Dermis microvascular lymphatic vessel endothelial cell (primary cell): ENCODE data around the gene BTF3. TPM values are rescaled to one million over a fixed set of nuclear protein-coding genes. Genes with fewer than 3 reads are reported as not detected.
"Not testable (repeated sequence)": the region's sequence is repeated elsewhere in the genome, so short reads cannot be mapped to it uniquely, and the experiment has no call there.

Source experiments
- DNase-seq, 2 donors: peaks; one replicate each; pipeline versions ENCODE4 v3.0.0 to v3.0.0-alpha.2; 2010; ENCODE audit warnings: low read depth in 2 of 2
- total RNA-seq: library from RNA; depleted of rRNA; stranded (reverse); fragments of >200 nt; gene quantifications from 2 replicates; pipeline ENCODE4 v1.2.1, GENCODE V29; 2014

Gene BTF3
- total RNA-seq, 1 donor from 2014 or later: 206 TPM

DNA sequence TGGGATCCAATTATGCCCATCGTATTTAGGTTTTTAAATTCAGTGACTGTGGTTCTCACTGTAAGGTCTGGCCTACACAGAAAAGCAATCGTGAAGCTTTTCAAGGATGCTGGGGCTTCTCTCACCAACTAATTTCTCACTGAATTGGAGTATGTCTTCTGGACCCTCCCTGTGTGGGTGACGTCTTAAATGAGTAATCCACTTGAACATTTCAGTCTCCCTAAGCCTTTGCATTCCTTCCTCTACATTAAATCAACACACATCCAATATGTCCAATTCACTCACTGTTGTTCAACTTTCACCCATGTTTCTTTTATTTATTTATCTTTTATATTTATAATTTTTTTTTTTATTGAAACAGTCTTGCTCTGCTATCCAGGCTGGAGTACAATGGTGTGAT lies 12.5 kb upstream of the BTF3 start:
- DNase-seq: no peak

DNA sequence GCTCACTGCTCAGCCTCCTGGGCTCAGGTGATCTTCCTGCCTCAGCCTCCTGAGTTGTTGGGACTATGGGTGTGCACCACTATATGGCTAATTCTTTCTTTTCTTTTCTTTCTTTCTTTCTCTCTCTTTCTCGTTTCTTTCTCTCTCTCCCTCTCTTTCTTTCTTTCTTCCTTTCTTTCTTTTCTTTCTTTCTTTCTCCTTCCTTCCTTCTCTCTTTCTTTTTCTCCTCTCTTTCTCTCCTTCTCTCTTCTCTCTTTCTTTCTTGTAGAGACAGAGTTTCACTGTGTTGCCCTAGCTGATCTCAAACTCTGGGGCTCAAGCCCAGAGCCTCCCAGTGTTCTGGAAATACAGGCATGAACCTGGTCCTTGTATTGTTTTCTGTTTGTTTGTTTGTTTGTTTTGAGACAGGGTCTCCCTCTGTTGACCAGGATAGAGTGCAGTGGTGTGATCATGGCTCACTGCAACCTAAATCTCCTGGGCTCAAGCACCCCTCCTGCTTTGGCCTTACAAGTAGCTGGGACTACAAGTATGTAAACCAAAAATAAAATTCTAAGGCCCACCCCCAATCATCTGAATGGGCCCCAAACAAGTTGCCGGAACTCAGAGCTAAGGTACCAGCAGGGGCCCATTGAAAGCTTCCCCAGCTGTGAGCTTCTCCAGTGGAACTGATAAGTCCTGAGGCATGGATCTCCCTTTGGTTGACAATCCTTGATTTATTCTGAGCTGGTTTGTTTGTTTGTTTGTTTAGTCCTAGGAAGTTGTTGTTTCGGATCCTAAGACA lies 11.9 kb upstream of the BTF3 start:
- DNase-seq: no peak

DNA sequence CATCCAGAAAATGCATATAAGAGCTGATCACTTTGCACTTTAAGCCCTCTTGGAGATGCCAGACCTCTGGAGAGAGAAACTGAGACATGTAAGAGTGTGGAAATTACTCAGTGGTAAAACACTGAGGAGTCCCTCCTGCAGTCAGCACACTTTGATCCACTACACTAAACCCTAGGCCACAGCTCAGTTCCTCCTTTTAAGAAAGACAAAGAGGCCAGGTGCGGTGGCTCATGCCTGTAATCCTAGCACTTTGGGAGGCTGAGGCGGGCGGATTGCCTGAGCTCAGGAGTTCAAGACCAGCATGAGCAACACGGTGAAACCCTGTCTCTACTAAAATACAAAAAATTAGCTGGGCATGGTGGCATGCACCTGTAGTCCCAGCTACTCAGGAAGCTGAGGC lies 11.0 kb upstream of the BTF3 start:
- not testable (repeated sequence) for DNase-seq

DNA sequence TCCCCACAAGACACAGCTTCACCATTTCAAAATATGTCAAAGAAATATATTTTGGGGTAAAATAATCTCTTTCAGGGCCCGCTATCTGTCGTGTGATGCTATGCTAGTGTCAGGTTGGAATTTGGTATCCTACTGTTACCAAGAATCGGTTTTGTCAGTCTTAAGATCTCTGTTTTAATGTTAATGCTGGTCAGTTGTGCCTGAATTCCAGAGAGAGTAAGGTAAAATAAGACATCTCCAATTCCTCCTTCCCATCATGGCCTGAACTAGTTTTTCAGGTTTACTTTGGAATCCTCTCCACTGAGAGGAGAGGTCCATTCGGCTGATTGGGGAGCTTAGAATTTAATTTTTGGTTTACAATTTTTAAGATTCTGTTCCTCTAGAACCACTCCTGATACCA lies 10.4 kb upstream of the BTF3 start:
- DNase-seq: no peak

DNA sequence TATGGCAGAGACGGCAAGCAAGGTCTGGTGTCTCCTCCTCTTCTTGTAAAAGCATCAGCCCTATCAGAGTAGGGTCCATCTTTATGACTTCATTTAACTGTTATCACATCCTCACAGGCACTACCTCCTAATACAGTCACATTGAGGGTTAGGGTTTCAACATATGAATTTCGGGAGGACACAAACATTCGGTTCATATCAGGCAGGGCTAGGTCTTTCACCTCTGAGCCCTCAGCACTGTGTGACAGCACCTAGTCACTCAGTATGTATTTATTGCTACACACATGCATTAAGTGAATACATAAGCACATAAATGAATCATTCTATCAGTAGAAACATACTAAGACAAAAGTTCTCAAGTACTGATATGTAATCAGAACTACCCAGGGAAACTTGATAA lies 9.4 kb upstream of the BTF3 start:
- DNase-seq: no peak

DNA sequence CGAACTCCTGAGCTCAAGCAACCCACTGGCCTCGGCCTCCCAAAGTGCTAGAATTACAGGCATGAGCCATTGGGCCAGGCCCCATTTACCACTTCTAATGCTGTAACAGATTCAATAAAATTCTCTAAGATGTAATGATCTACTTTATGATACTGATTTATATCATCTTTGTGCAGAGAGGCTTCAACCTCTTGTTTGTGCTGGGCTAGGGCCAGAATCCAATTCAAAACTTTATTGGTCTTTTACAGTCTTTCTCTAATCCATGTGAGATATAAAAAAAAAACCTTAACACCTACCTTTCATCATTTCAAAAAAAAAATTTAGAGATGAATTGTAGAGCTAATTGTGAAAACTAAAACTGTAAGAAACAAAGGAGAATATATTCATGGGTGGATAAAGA lies 8.2 kb upstream of the BTF3 start:
- DNase-seq: no peak

DNA sequence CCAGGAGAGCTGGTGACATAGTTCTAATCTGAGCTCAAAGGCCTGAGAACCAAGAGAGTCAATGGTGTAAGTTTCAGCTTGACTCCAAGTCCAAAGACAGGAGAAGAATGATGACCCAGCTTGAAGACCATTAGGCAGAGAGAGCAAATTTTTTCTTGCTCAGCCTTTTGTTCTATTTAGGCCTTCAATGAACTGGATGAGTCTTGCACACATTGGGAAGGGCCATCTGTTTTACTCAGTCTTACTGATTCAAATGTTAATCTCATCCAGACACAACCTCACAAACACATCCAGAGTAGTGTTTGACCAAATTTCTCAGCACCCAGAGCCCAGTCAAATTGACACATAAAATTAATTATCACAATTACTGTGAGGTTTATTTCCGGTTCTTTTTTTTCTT lies 7.1 kb upstream of the BTF3 start:
- no peak for DNase-seq

DNA sequence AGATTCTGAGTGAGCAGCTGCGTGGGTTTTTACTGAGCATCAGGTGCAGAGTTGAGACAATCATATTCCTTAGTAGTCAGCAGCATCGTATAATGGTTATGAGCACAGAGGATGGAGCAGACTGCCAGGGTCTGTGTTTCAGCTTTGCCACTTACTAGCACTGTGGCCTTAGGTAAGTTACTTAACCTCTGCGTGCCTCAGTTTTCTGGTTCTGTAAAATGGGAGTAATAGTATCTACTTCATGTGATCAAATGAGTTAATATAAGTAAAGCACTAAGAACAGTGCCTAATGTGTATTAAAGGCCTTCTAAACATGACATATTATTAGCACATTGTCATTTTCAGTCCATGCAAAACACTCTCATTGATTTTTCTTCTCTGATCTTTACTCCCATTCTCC lies 4.8 kb upstream of the BTF3 start:
- no peak for DNase-seq

DNA sequence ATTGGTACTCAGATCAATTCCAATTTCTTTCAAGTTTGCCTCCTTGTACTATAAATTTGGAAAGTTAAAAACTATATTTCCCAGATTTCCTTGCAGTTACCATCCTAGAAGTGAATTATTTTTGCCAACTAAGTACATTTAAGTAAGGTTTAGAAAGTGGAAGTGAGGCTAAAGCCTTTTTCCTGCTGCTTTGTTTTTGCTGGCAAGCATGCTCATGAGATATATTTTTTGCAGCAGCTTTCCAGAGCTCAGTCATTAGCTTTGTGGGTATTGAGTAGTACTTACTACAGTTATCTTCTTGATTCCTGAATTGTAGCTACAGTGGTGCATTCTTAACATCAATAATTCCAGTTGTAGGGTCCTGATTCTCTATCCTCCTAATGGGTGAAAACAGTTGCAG lies 3.5 kb upstream of the BTF3 start:
- peak; percentile 38 to 59 for DNase-seq

DNA sequence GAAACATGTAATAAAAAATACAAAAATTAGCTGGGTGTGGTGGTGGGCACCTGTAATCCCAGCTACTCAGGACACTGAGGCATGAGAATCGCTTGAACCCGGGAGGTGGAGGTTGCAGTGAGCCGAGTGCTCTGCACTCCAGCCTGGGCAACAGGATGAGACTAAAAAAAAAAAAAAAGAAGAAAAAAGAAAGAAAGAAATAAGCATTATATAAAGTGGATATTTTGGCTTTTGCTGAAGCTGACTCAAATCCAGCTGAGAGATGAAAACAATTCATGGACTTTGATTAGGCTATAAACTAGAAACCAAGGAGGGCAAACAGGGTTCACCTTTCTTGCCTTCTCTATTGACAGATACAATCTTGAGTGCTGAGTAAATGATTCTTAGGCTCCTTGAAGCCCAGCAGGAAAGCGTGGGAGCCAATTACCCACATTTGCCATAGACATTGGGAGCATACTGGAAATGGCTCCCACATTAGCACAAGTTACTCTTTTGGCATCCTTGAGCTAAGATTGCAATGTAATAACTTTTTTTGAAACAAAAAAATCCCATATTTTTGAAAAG lies 2.4 kb upstream of the BTF3 start:
- no peak for DNase-seq

DNA sequence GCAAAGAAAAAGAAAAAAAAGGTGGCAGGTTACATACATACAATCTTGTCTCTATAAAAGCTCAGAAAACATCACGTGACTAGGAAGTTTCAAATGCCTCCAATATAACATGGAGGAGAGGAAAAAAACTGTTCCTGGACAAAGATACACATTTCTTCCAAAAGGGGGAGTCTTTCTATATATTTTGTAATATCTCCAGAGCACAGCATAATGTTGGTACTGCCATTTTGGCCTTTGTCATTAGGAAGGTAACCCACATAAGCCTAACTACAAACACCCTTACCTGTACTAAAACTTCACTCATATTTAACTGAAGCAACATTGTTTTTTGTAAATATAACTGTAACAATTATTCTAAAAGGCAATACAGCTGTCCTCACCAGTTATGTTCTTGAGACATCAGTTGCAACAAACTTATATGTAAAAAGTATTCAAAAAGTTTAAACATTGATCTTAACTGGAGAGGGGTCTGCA lies 1.2 kb upstream of the BTF3 start:
- peak in 1 of 2 donors; percentile 26 for DNase-seq

DNA sequence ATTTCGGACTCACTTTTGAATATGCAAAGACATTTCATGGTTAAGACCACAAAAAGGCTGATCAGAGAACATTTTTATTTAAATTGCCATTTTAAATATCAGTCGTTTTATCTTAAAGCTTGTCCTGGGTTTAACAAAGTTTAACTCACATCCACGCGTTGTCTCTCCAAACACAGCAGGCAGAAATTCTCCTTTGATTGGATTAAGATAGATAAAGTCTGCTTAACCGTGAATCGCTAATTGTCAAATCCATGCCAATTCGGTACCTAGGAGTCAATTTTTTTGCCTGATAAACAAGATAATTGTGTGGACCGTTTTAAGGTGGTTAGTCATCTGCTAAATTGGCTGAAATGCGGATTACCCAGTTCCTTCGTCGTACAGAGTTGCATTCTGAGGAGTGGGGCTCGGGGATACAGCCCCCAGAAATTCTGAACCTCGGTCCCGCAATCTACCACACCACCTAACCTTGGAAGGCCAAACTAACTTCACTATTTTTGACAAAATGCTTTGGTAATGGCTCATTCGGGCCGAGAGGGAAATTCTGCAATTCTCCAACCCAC lies 665 bp upstream of the BTF3 start:
- no peak for DNase-seq

DNA sequence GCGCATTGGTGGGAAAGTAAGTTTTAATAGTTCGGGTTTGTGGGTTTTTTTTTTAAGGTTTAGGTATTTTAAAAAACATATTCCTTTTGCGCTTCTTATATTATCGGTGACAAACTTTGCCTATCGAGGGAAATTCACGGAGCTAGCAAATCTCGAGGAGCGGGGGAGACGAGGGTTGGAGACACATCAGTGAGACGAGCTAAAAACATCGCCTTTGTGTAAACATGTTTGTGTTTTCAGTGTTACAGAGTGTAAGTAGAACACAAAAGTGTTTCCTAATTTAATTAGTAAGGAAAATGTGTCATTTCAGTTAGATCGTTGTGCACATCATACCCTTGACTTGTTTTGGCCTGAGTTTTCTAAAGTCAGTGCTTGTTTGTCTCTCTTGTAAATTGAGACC lies 945 bp downstream of the BTF3 start:
- no peak for DNase-seq

DNA sequence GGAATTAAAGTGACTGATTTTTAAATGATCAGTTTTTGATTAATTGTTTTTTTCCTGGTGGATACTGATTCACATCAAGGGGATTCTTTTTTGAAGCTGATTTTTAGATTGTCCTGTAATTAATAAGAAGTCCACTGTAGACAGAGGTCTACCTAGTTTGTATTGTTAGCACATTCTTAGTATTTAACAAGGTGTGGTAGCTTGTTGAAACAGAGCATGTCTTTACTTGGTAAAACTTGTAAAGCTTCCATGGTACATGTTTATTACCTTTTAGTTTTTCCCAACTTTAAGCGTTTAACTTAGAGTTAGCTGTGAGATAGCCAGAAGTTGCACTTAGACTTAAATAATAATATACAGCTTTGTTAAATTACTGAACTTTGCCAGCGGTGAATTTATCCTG lies 1.5 kb downstream of the BTF3 start:
- DNase-seq: no peak

DNA sequence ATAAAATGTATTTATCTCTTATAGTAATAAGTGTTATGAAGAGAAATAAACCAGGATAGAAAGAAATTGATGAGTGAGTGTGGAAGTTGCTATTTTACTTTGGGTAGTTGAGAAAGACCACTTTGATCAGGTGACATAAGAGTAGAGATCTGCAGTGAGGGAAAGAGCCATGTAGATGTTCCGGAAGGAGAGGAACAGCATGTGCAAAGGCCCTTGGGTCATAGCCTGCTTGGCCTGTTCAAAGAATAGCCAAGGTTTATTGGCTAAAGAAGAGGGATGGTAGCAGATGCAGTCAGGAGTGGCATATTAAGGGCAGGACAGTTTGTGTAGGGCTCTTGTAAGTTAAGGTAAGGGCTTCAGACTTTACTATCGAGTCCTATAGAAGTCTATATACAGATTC lies 3.2 kb downstream of the BTF3 start:
- DNase-seq: no peak

DNA sequence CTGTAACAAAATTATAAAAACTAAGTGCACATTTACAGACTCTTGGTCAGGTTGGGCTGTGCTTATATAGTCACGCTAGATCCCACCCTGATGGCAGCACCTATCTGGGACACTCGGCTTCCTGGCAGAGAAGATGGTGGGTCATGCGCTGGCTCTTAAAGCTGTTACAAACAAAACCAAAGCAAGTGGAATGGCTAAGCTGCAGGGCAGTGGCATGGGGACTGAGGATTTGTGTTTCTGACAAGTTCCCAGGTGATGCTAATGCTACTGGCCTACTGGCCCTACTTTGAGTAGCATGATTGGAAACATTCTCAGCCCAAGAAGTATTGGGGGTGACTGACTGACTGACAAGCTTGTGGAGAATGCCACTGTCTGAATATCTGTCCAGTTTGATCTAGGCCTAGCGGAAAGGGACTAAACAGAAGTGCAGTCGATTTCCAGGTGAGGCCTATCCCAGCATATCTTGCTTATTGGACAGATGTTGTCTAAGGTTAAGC lies 8.3 kb downstream of the BTF3 start:
- no peak for DNase-seq

DNA sequence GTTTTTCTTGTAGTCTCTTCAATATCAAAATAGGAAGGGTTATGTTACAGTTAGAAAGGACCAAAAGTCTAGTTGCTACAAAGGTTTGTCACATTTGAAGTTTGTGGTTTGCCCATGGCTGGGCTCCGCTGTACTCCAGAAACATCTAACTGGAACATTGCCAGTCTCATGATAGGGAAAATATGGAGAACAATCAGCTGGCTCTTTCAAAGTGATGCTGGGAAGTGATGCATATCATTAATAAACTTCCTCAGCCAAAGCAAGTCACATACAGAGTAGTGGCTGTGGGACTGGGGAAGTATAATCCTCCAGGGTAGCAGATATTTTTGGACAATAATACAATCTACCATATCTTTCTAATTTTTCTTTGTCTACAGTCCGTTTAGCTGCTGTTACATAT lies 8.8 kb downstream of the BTF3 start:
- peak; percentile 40 to 76 for DNase-seq

DNA sequence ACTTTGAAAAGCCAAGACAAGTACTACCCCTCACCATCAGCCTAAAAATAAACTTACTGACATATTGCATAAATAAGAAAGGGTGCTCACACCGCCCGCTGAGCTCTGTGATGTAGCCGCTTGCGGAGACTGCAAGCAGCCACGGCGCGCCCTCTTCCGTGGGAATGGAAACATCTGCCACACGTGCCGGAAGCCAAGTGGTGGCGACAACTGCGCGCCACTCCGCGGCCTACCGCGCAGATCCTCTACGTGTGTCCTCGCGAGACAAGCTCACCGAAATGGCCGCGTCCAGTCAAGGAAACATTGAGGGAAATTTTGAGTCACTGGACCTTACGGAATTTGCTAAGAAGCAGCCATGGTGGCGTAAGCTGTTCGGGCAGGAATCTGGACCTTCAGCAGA lies 10.3 kb downstream of the BTF3 start:
- not testable (repeated sequence) for DNase-seq

DNA sequence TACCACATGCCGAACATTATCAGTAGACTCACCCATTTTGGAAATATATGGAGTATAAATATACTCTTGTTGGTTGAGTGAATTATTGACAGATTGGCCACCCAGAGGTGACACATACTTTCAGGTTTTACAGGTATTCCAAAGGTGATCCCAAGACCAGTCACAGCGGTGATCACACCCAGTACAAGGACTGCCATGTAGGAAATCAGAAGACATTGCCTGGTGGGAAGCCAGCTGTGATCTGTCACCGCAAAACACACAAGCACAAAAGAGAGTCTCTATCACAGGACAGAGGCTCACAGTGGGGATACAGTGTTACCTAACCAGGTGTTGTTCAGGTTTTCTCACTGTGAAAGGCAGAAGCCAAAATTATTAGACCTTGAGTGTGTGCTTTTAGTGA lies 15.8 kb downstream of the BTF3 start:
- DNase-seq: no peak

DNA sequence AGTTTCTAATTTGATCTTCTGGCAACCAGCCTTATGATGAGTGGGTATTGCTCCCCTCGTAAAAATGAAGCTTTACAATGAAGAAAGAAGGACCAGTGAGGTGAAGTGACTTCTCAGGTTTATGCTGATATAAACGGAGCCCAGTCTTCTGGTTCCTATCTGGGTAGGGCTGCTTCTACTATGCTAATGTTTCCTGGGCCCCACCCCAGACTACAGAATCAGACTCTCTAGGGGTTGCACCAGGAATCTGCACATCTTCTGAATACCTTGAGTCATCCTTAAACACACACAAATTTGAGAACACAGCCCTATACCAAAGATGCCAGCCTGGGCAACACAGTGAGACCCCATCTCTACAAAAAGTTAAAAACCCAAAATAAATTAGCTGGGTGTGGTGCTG lies 16.2 kb downstream of the BTF3 start:
- no peak for DNase-seq

DNA sequence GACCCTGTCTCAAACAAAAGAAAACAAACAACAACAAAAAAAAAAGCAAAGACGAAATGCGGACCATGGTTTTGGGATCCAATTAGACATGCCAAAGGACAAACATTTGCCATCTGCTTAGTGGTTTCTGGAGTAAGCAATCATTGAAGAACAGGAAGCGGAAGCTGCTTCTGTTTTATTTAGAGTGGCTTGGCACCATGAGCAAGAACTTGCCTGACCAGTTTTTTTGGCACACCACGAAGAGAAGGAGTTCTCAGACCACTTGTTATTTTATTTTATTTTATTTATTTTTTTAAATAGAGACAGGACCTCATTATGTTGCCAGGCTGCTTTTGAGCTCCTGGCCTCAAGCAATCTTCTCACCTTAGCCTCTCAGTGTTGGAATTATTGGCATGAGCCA lies 17.0 kb downstream of the BTF3 start:
- DNase-seq: no peak

DNA sequence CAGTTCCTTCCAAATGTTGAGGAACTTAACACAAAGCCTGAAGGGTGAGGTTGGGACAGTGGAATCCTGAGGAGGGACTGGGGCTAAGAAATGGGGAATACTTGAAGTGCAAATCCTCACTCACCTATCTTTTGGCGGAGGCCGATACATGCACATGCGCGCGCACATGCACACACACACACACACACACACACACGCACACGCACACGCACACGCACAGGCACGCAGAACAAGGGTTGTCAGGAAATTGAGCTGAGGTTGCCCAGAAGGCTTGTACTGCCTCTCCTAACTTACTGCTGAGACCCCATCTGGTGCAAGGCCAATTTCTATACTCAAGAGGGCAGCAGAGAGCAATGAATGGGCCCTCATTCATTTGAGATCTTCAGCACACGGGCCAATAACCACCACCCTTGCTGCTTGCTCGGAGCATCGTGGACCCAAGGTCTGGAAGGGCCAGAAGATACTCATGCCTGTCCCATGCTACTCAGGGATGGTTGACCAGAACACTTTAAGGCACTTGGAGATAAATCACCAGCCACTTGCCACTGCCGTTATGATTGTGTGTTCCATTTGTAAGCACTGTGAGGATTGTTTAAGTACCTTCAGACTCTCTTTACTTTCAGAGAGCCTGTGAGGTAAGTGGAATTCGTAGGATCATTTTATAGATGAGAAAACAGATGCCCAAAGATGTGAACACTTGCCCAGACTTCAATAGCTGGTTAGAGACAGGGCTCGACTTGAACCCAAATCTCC lies 21.5 kb downstream of the BTF3 start:
- peak; percentile 56 to 83 for DNase-seq
